IPS DF 6.9 (cell line): ENCODE measurements around the gene KMT5C.

ENCODE experiments used
- DNase-seq: peaks from one replicate; pipeline ENCODE4 v3.0.0-alpha.2; 2013; ENCODE audit warnings: low read depth, low spot score
- H3K27ac ChIP-seq: one replicate; pipeline ENCODE4 v1.5.1; 2013; ENCODE audit warnings: low read length, control low read depth
- H3K27me3 ChIP-seq: 2 replicates; pipeline ENCODE4 v1.6.1; 2013; ENCODE audit warnings: mild to moderate bottlenecking, low read length; ENCODE audit not compliant: control insufficient read depth, insufficient read depth
- H3K36me3 ChIP-seq: 2 replicates; pipeline ENCODE4 v1.6.1; 2013; ENCODE audit warnings: low read length; ENCODE audit not compliant: control insufficient read depth, insufficient read depth
- H3K4me1 ChIP-seq: 2 replicates; pipeline ENCODE4 v1.6.1; 2013; ENCODE audit warnings: low read length; ENCODE audit not compliant: control insufficient read depth, insufficient read depth
- H3K4me3 ChIP-seq: 2 replicates; pipeline ENCODE4 v1.5.1; 2013; ENCODE audit warnings: mild to moderate bottlenecking, low read length
- H3K9me3 ChIP-seq: 2 replicates; pipeline ENCODE4 v1.6.1; 2013; ENCODE audit warnings: low read length, inconsistent platforms; ENCODE audit not compliant: control insufficient read depth, insufficient read depth
- WGBS: extraction: QIAGEN DNeasy Blood & Tissue Kit; methylation state at CpG from one replicate; pipeline ENCODE4 v1.1.7; 2013; ENCODE audit warnings: mixed read lengths, missing lambda C conversion rate; ENCODE audit not compliant: insufficient read length, insufficient coverage; 5-methylcytosine and 5-hydroxymethylcytosine counted together

Gene KMT5C

DNA sequence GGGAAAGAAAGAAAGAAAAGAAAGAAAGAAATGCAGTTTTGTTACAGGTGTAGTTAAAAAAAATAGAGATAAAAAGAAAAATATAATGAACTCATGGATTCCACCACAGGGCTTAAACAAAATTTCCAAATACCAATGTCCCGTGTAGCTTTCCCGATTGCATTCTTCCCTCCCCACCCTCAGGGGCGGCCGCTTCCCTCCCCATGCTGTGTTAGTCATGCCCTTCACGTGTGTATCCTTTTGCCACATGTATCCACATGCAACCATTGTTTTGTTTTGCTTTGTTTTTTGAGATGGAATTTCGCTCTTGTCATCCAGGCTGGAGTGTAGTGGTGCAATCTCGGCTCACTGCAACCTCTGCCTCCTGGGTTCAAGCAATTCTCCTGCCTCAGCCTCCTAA is 3.6 kb upstream of the KMT5C start:
- DNase-seq: no peak
- no peak overlapping the region for H3K4me3 ChIP-seq
- H3K27me3 ChIP-seq: no peaks in the 10 kb centered on the region
- H3K9me3 ChIP-seq: no peaks in the 10 kb centered on the region
- peaks cover 2% of the 10 kb centered on the region; the same call in 1 of the 2 replicates for H3K4me1 ChIP-seq
- no CpG with 5 or more reads among the region's 7 CpGs for WGBS
- H3K27ac ChIP-seq: no peak overlapping the region
- H3K36me3 ChIP-seq: no peaks in the 10 kb centered on the region

DNA sequence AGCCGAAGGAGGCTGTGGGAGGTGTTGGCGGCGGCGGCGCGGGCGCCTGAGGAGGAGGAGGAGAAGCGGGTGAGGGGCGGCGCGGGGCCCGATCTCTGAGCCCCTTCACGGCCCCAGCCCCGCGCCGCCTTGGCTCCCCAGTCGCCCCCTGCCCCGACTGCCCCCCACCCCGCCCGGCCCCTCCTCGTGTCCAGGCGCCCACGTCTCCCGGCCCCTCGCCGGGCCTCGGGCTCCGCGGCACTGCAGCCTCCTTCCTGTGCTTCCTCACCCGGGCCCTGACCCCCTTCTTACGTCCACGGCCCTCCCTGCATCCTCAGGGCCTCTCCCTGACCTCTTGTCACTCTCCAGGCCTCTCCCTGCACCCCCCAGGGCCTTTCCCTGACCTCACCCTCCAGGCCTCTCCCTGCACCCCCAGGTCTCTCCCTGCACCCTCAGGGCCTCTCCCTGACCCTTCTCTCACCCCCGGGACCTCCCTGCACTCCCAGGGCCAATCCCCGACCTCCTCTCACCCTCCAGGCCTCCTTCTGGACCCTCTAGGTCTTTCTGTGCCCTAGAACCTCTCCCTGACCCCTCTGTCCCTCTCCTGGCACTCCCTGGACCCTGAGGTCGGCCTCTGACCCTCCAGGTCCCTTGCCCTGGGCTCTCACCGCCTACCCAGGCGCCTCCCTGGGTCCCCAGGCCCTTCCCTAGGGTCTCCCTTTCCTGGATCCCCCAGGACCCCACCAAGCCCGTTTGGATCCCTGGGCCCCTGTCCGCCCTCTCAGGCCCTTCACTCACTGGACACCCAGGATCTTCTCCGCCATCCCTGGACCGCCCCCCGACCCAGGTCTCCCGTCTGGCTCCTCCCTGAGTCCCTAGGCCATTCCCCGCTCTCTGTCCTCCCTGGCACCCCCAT is 460 bp downstream of the KMT5C start:
- WGBS: no CpG with 5 or more reads among the region's 44 CpGs
- peaks cover 2% of the 10 kb centered on the region for H3K4me1 ChIP-seq
- DNase-seq: no peak
- H3K27me3 ChIP-seq: no peaks in the 10 kb centered on the region
- H3K9me3 ChIP-seq: no peaks in the 10 kb centered on the region
- H3K4me3 ChIP-seq: peak overlapping the region; percentile 64; the same call in 1 of the 2 replicates
- no peak overlapping the region for H3K27ac ChIP-seq
- H3K36me3 ChIP-seq: peaks cover 8% of the 10 kb centered on the region

DNA sequence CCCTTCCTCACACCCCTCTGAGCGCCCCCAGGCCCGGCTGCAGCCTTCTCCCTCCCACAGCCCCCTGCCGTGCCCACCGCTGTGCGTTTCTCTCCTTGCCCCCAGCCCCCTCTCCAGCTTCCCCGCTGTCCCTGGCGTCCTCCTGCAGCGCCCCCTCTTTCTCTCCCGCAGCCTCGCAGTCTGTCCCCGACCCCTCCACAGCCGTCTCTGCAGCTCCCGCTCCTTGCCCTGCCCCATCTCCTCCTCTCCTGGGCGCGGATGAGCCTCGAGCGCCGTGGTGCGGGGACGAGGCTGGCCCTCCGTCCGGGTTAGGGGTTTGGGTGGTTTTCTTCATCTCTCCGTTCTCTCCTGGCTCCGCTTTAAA is 1.1 kb downstream of the KMT5C start:
- no peaks in the 10 kb centered on the region for H3K9me3 ChIP-seq
- peaks cover 8% of the 10 kb centered on the region for H3K36me3 ChIP-seq
- peak overlapping the region; percentile 64; the same call in 1 of the 2 replicates for H3K4me3 ChIP-seq
- no CpG with 5 or more reads among the region's 24 CpGs for WGBS
- no peaks in the 10 kb centered on the region for H3K27me3 ChIP-seq
- no peak for DNase-seq
- H3K27ac ChIP-seq: no peak overlapping the region
- peaks cover 2% of the 10 kb centered on the region for H3K4me1 ChIP-seq

DNA sequence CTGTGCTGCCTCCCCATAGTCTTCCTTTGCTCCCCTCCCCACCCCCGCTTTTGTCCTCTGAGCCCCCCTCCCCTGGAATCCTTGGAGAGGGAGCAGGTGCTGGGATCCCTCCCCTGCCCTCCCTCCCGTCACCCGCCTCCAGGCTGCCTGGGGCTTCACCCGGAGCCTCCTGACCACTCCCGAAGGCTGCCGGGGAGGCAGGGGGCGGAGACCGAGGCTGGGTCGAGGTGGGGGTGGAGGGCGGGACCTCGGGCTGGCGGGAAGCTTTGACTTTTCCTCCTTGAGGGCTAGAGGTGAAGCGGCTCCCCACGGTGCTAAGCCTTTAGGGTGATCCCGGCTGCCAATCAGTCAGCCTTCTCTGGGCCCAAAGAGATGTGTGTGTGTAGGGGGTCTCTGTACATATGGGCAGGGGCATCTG is 1.5 kb downstream of the KMT5C start:
- Histone ChIP-seq H3K27ac (no peak overlapping the region), H3K4me1 (peaks cover 2% of the 10 kb centered on the region), H3K36me3 (peaks cover 8% of the 10 kb centered on the region), H3K9me3 (no peaks in the 10 kb centered on the region), H3K27me3 (no peaks in the 10 kb centered on the region), H3K4me3 (peak overlapping the region; percentile 64; the same call in 1 of the 2 replicates)
- no CpG with 5 or more reads among the region's 15 CpGs for WGBS
- no peak for DNase-seq

DNA sequence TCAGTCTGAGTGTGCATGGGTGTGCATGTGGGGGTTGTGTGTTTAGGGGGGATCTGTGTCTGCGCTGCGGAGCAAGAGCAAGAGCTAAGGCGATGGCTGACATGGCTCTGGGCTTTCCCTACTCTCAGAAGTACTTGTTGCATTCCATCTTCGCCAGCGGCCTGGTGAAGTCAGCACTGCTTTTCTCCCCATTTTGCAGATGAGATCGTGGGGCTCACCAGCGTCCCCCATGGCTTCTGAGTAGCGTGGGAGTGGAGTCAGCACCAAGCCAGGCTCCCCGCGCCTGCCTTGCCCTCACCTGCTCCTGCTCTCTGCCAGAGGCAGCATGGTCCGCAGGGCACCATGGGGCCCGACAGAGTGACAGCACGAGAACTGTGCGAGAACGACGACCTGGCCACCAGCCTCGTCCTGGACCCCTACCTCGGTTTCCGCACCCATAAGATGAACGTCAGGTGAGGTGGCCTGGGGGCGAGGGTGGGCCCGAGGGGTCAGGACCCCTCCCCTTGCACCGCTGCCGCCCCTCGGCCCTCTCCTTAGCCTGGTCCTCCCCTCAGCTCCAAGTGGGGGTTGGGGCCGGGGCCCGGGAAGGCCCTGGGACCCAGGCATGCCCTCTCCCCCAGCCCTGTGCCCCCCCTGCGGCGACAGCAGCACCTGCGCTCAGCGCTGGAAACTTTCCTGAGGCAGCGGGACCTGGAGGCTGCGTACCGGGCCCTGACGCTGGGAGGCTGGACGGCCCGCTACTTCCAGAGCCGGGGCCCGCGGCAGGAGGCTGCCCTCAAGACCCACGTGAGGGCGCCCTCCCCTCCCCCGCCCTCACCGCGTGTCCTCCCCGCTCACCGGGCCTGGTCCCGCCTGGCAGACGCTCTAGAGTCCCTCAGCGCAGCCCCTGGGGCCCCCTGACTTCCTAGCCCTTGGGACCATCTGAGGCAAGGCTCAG is 2.2 kb downstream of the KMT5C start:
- Histone ChIP-seq H3K27me3 (no peaks in the 10 kb centered on the region), H3K4me3 (no peak overlapping the region; the same call in 1 of the 2 replicates), H3K36me3 (peaks cover 9% of the 10 kb centered on the region), H3K9me3 (no peaks in the 10 kb centered on the region), H3K27ac (no peak overlapping the region), H3K4me1 (peaks cover 2% of the 10 kb centered on the region)
- no peak for DNase-seq
- no CpG with 5 or more reads among the region's 50 CpGs for WGBS

DNA sequence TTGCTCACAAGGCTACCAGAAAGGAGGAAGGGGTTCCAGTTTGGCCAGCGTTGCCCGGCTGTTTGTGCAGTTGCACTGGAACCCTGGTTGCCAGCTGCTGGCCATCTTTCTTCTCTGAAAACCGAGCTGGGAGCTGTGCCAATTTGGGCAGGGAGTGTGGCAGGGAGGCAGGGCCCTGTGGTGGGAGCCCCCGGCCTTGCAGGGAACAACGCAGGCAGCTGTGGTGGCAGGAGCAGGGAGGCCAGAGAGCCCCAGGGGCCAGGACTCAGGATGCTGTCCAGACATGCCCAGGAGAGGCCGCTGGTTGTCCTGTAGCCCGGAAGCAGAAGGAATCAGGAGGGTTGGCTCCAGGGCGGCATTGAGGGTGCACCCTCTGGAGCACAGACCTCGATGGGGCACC is 4.8 kb downstream of the KMT5C start:
- no peak for DNase-seq
- Histone ChIP-seq H3K27ac (no peak overlapping the region), H3K27me3 (no peaks in the 10 kb centered on the region), H3K9me3 (no peaks in the 10 kb centered on the region), H3K4me3 (no peak overlapping the region), H3K4me1 (peaks cover 12% of the 10 kb centered on the region), H3K36me3 (peaks cover 15% of the 10 kb centered on the region)
- no CpG with 5 or more reads among the region's 9 CpGs for WGBS

DNA sequence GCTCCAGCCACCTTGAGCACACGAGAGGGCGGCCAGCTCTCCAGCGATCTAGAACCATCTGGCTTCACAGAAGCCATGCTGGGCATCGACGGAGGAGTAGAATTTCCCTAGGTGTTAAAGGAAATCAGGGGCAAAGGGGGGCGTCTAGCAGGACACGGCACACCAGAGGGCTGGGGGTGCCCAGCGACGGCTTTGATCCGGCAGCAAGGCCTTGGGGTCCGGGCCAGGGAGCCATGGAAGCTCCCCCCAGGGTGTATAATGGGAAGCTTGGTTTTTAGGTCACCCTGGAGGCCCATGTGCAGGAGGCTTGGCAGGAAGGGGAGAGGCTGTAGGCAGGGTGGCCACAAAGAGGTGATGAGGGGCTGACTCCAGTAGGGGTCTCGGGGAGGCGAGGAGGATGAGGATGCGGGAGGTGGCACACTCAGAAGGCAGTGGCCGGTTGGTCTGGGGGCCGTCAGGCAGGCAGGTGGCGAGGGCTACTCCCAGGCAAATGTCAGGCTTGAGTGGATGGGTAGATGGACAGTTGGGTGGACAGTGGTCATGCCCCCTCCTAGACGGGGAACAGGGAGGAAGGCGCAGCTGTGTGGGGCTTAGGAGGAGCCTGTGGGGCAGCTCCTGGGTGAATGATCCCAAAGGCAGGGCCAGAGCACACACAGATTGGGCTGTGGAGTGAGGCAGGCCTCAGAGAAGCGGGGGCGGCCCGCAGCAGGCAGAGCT is 5.6 kb downstream of the KMT5C start:
- H3K36me3 ChIP-seq: peaks cover 15% of the 10 kb centered on the region
- peaks cover 12% of the 10 kb centered on the region for H3K4me1 ChIP-seq
- H3K27me3 ChIP-seq: no peaks in the 10 kb centered on the region
- no peak overlapping the region for H3K4me3 ChIP-seq
- no peak overlapping the region for H3K27ac ChIP-seq
- no peak for DNase-seq
- WGBS: no CpG with 5 or more reads among the region's 22 CpGs
- H3K9me3 ChIP-seq: no peaks in the 10 kb centered on the region

DNA sequence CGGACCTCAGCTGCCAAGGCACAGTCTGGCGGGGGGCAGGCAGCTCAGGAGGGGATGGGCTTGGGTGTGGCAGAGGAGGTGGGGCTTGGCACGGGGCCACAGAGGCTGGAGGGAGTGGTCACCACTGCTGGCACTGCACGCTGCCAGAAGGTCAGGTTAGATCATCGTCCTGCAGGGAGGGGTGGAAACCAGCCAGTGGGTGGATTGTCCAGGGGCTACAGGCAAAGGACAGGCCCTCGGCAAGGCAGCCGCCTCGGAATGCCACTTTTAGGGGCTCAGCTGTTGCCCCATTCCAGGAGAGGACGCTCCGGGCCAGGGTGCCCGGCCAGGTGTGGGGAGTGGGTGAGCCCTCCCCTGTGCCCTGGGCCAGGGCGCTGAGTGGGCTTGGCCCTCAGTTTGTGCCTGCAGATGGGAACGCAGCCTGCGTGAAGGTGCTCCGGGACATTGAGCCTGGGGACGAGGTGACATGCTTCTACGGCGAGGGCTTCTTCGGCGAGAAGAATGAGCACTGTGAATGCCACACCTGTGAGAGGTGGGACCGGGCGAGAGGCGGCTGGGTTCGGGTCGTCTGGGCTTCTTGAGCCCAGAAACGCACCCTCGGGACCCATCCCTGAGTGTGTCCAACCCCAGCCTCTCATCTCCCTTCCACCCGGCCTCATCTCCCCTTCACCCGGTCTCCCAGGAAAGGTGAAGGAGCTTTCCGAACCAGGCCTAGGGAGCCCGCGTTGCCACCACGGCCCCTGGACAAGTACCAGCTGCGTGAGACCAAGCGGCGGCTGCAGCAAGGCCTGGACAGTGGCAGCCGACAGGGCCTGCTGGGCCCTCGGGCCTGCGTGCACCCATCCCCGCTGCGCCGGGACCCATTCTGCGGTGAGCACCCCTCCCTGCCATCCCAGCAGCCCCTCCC is 6.4 kb downstream of the KMT5C start:
- DNase-seq: no peak
- Histone ChIP-seq H3K27ac (no peak overlapping the region), H3K27me3 (no peaks in the 10 kb centered on the region), H3K9me3 (no peaks in the 10 kb centered on the region), H3K36me3 (peaks cover 15% of the 10 kb centered on the region), H3K4me3 (no peak overlapping the region), H3K4me1 (peaks cover 16% of the 10 kb centered on the region)
- no CpG with 5 or more reads among the region's 43 CpGs for WGBS

DNA sequence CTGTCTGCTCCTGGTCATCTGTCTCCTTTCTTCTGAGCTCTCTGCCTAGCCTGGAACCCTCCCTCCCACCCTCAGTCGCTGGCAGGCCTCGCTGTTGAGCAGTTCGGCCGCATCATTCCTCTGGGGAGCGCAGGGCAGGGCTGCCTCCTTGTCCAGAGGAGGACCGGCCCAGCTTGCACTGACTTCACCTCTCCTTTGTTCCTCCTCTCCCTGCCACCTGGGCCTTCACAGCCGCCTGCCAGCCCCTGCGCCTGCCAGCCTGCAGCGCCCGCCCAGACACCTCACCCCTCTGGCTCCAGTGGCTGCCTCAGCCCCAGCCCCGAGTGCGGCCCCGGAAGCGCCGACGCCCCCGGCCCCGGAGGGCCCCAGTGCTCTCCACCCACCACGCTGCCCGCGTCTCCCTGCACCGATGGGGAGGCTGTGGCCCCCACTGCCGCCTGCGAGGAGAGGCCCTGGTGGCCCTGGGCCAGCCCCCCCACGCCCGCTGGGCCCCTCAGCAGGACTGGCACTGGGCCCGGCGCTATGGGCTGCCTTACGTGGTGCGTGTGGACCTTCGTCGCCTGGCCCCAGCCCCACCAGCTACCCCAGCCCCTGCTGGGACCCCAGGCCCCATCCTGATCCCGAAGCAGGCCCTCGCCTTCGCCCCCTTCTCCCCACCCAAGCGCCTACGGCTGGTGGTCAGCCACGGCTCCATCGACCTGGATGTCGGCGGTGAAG is 7.2 kb downstream of the KMT5C start:
- Histone ChIP-seq H3K4me1 (peaks cover 16% of the 10 kb centered on the region), H3K27ac (no peak overlapping the region), H3K36me3 (peaks cover 15% of the 10 kb centered on the region)

More for the DNA sequence above, 7.2 kb downstream of the KMT5C start:
- Histone ChIP-seq H3K27me3 (no peaks in the 10 kb centered on the region), H3K9me3 (no peaks in the 10 kb centered on the region), H3K4me3 (no peak overlapping the region)
- no peak for DNase-seq
- WGBS: no CpG with 5 or more reads among the region's 41 CpGs
